Neural progenitor cell (in vitro differentiated cells): ENCODE measurements around the gene BIRC6. TPM values are rescaled to one million over a fixed set of nuclear protein-coding genes. Genes with fewer than 3 reads are reported as not detected.

Experiments
- DNase-seq: peaks from one replicate; pipeline ENCODE4 v3.0.0-alpha.2; 2016; ENCODE audit warnings: low spot score
- H2AFZ ChIP-seq: fragments of 200-600 bp; sonication (generic); replicated peaks from 2 replicates; pipeline ENCODE4 v1.6.1; 2016; ENCODE audit warnings: antibody characterized with exemption
- H3F3A ChIP-seq: fragments of 200-600 bp; sonication (generic); 2 replicates; pipeline ENCODE4 v1.6.1; 2016; ENCODE audit warnings: antibody characterized with exemption, low read depth
- H3K27ac ChIP-seq: fragments of 200-600 bp; sonication (generic); 2 replicates; pipeline ENCODE4 v1.5.1; 2016; ENCODE audit warnings: mild to moderate bottlenecking
- H3K27me3 ChIP-seq: fragments of 200-600 bp; sonication (generic); 2 replicates; pipeline ENCODE4 v1.6.1; 2016; ENCODE audit warnings: mild to moderate bottlenecking, moderate library complexity
- H3K36me3 ChIP-seq: fragments of 200-600 bp; sonication (generic); 2 replicates; pipeline ENCODE4 v1.5.1; 2016
- H3K4me1 ChIP-seq: fragments of 200-600 bp; sonication (generic); 2 replicates; pipeline ENCODE4 v1.6.1; 2016; ENCODE audit warnings: mixed run types
- H3K4me2 ChIP-seq: fragments of 200-600 bp; sonication (generic); 2 replicates; pipeline ENCODE4 v1.6.1; 2016
- H3K4me3 ChIP-seq: fragments of 200-600 bp; sonication (generic); 2 replicates; pipeline ENCODE4 v1.5.1; 2016
- H3K79me2 ChIP-seq: fragments of 200-600 bp; sonication (generic); 2 replicates; pipeline ENCODE4 v1.6.1; 2016; ENCODE audit warnings: low read depth
- H3K9ac ChIP-seq: fragments of 200-600 bp; sonication (generic); 2 replicates; pipeline ENCODE4 v1.6.1; 2016
- H3K9me3 ChIP-seq: fragments of 200-600 bp; sonication (generic); 2 replicates; pipeline ENCODE4 v1.5.1; 2016; ENCODE audit warnings: low read depth
- H4K20me1 ChIP-seq: fragments of 200-600 bp; sonication (generic); 2 replicates; pipeline ENCODE4 v1.6.1; 2016; ENCODE audit warnings: low read depth
- H3K27ac Mint-ChIP-seq: 3 replicates; pipeline ENCODE4 v1.8.0; 2021; ENCODE audit warnings: mixed read lengths
- H3K27me3 Mint-ChIP-seq: 2 replicates; pipeline ENCODE4 v1.8.0; 2022; ENCODE audit warnings: low read depth, mild to moderate bottlenecking, inconsistent platforms, moderate library complexity, mixed read lengths; ENCODE audit not compliant: insufficient read depth
- H3K36me3 Mint-ChIP-seq: 3 replicates; pipeline ENCODE4 v1.8.0; 2021; ENCODE audit warnings: mixed read lengths
- H3K4me1 Mint-ChIP-seq: 3 replicates; pipeline ENCODE4 v1.8.0; 2021; ENCODE audit warnings: mixed read lengths
- H3K4me3 Mint-ChIP-seq: 3 replicates; pipeline ENCODE4 v1.8.0; 2021; ENCODE audit warnings: mild to moderate bottlenecking, moderate library complexity, mixed read lengths
- H3K9me3 Mint-ChIP-seq: 3 replicates; pipeline ENCODE4 v1.8.0; 2020; ENCODE audit warnings: mixed read lengths
- EZH2 ChIP-seq: fragments of 200-600 bp; sonication (generic); IDR thresholded peaks from 2 replicates; pipeline ENCODE4 v1.6.1; 2017; ENCODE audit warnings: antibody characterized with exemption, mild to moderate bottlenecking, moderate library complexity
- EZH2phosphoT487 ChIP-seq: fragments of 200-600 bp; sonication (generic); IDR thresholded peaks from 2 replicates; pipeline ENCODE4 v1.6.1; 2017; ENCODE audit warnings: antibody characterized with exemption
- total RNA-seq: library from RNA; depleted of rRNA; stranded (reverse); fragments of >200 nt; gene quantifications from 2 replicates; pipeline ENCODE4 v1.2.3, GENCODE V29; 2015; ENCODE audit warnings: low replicate concordance
- TF ChIP-seq, protein P1 (sequence below): fragments of 200-600 bp; sonication (generic); IDR thresholded peaks from 2 replicates; pipeline ENCODE4 v1.5.1; 2017; ENCODE audit warnings: antibody characterized with exemption, mild to moderate bottlenecking

The BIRC6 gene
- total RNA-seq, 1 donor from 2014 or later = 105 TPM

DNA sequence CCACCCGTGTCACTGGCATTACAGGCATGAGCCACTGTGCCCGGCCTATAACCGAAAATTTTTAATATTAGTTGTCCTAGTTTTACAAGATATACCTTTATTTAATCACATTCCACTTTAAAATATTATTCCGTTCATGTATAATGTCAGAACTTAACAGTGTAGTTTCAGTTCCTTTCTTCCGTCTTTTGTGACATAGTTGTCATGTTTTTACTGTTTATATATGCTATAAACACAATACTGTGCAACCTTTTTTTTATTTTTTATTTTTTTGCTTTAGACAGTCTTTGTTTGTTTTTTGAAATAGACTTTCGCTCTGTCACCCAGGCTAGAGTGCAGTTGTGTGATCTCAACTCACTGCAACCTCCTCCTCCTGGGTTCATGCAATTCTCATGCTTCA lies 141.5 kb downstream of the BIRC6 start:
- no peaks in the 10 kb centered on the region for H3F3A ChIP-seq
- H2AFZ ChIP-seq = no peak overlapping the region
- no peak overlapping the region for H3K27ac Mint-ChIP-seq
- no peak for TF ChIP-seq EZH2phosphoT487
- TF ChIP-seq EZH2 = no peak
- TF ChIP-seq, protein P1, sequence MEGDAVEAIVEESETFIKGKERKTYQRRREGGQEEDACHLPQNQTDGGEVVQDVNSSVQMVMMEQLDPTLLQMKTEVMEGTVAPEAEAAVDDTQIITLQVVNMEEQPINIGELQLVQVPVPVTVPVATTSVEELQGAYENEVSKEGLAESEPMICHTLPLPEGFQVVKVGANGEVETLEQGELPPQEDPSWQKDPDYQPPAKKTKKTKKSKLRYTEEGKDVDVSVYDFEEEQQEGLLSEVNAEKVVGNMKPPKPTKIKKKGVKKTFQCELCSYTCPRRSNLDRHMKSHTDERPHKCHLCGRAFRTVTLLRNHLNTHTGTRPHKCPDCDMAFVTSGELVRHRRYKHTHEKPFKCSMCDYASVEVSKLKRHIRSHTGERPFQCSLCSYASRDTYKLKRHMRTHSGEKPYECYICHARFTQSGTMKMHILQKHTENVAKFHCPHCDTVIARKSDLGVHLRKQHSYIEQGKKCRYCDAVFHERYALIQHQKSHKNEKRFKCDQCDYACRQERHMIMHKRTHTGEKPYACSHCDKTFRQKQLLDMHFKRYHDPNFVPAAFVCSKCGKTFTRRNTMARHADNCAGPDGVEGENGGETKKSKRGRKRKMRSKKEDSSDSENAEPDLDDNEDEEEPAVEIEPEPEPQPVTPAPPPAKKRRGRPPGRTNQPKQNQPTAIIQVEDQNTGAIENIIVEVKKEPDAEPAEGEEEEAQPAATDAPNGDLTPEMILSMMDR = no peak
- H3K9me3 Mint-ChIP-seq = no peaks in the 10 kb centered on the region
- no peak overlapping the region for H3K27ac ChIP-seq
- H3K36me3 ChIP-seq = peaks cover 6% of the 10 kb centered on the region
- no peaks in the 10 kb centered on the region for H3K79me2 ChIP-seq
- no peaks in the 10 kb centered on the region for H3K27me3 ChIP-seq
- no peak overlapping the region for H3K9ac ChIP-seq
- no peaks in the 10 kb centered on the region for H3K4me1 Mint-ChIP-seq
- H3K4me3 Mint-ChIP-seq = no peak overlapping the region
- H3K4me3 ChIP-seq = no peak overlapping the region
- no peaks in the 10 kb centered on the region for H4K20me1 ChIP-seq
- H3K36me3 Mint-ChIP-seq = peaks cover 13% of the 10 kb centered on the region
- no peaks in the 10 kb centered on the region for H3K4me1 ChIP-seq
- no peaks in the 10 kb centered on the region for H3K9me3 ChIP-seq
- no peaks in the 10 kb centered on the region for H3K27me3 Mint-ChIP-seq
- H3K4me2 ChIP-seq = no peak overlapping the region
- no peak for DNase-seq

DNA sequence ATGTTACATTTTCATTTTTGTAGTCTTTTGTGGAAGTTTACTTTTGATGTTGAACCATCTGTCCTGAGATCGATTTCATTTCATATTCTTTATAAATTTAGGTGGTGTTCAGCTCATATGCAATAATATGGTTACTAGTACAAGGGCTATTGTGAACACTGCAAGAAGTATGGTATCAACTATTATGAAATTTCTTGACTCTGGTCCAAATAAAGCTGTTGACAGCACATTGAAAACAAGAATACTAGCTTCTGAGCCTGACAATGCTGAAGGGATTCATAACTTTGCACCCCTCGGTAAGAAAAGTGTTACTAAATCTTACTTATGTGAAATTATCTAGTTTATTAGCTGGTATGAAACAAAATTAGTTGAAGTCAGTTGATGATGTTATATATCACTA lies 146.1 kb downstream of the BIRC6 start:
- TF ChIP-seq EZH2phosphoT487 = no peak
- TF ChIP-seq, protein P1 = no peak
- no peak for TF ChIP-seq EZH2
- no peaks in the 10 kb centered on the region for H3K9me3 ChIP-seq
- H2AFZ ChIP-seq = no peak overlapping the region
- no peaks in the 10 kb centered on the region for H3K4me1 Mint-ChIP-seq
- no peaks in the 10 kb centered on the region for H3K79me2 ChIP-seq
- H3K36me3 ChIP-seq = peaks cover 7% of the 10 kb centered on the region
- H3K4me3 ChIP-seq = no peak overlapping the region
- no peaks in the 10 kb centered on the region for H4K20me1 ChIP-seq
- no peak overlapping the region for H3K4me2 ChIP-seq
- DNase-seq = no peak
- H3K27me3 ChIP-seq = no peaks in the 10 kb centered on the region
- H3K36me3 Mint-ChIP-seq = peaks cover 13% of the 10 kb centered on the region
- no peak overlapping the region for H3K9ac ChIP-seq
- H3K4me3 Mint-ChIP-seq = no peak overlapping the region
- H3F3A ChIP-seq = no peaks in the 10 kb centered on the region
- H3K27ac Mint-ChIP-seq = no peak overlapping the region
- no peaks in the 10 kb centered on the region for H3K4me1 ChIP-seq
- H3K27ac ChIP-seq = no peak overlapping the region
- H3K27me3 Mint-ChIP-seq = peaks cover 3% of the 10 kb centered on the region
- no peaks in the 10 kb centered on the region for H3K9me3 Mint-ChIP-seq

DNA sequence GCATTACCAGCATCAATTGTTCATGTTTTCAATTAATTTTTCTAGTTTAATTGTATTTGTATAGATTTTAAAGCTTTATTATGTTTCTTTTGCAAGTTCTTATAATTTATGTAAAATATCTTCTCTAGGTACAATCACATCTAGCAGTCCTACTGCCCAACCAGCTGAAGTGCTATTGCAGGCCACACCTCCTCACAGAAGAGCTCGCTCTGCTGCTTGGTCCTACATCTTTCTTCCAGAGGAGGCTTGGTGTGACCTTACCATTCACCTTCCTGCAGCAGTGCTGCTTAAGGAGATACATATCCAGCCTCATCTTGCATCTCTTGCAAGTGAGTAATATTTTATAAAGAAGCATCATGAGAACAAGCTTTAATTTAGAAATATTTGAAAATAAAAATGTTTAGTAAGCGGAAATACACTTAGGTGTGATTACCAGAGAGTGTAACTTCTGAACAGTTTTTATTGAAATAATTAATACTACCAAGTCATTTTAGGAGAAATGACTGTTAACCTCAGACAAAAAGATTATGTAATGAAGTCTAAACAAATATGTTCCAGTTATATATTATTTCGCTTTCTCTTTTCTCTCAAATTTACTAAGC lies 148.2 kb downstream of the BIRC6 start:
- no peak overlapping the region for H3K9ac ChIP-seq
- H3K27me3 ChIP-seq = no peaks in the 10 kb centered on the region
- H3K27ac ChIP-seq = no peak overlapping the region
- H3K36me3 ChIP-seq = peaks cover 7% of the 10 kb centered on the region
- no peak overlapping the region for H3K4me3 ChIP-seq
- H3K9me3 ChIP-seq = no peaks in the 10 kb centered on the region
- H3K79me2 ChIP-seq = no peaks in the 10 kb centered on the region
- no peaks in the 10 kb centered on the region for H3K9me3 Mint-ChIP-seq
- H3K27ac Mint-ChIP-seq = no peak overlapping the region
- no peaks in the 10 kb centered on the region for H3F3A ChIP-seq
- peaks cover 15% of the 10 kb centered on the region for H3K36me3 Mint-ChIP-seq
- no peak overlapping the region for H3K4me2 ChIP-seq
- H3K4me3 Mint-ChIP-seq = no peak overlapping the region
- DNase-seq = no peak
- H3K4me1 ChIP-seq = no peaks in the 10 kb centered on the region
- no peak for TF ChIP-seq EZH2phosphoT487
- TF ChIP-seq EZH2 = no peak
- TF ChIP-seq, protein P1 = no peak
- H4K20me1 ChIP-seq = no peaks in the 10 kb centered on the region
- H3K27me3 Mint-ChIP-seq = peaks cover 5% of the 10 kb centered on the region
- no peaks in the 10 kb centered on the region for H3K4me1 Mint-ChIP-seq
- H2AFZ ChIP-seq = no peak overlapping the region
